GM21619 (cell line): ENCODE results near the gene LRCH3.

Source experiments
- ATAC-seq: cut with Tn5 transposase; IDR thresholded peaks from one replicate; pipeline ENCODE4 v1.9.1; 2021; ENCODE audit not compliant: unreplicated experiment

LRCH3 gene

GRCh38 chr3:197833930-197834715 is 43.1 kb downstream of the LRCH3 start:
- ATAC-seq: no peak

- ATAC-seq: no peak
Measured at GRCh38 chr3:197835509-197835908, 44.5 kb downstream of the LRCH3 start.

- ATAC-seq: no peak
Measured at GRCh38 chr3:197836244-197836643, 45.2 kb downstream of the LRCH3 start.

GRCh38 chr3:197837282-197837681 is 46.2 kb downstream of the LRCH3 start:
- ATAC-seq: no peak

GRCh38 chr3:197841789-197842188 is 50.7 kb downstream of the LRCH3 start:
- ATAC-seq: no peak

GRCh38 chr3:197846491-197846890 is 55.4 kb downstream of the LRCH3 start:
- no peak for ATAC-seq

GRCh38 chr3:197847866-197848401 is 56.9 kb downstream of the LRCH3 start:
- ATAC-seq: peak; percentile 85

GRCh38 chr3:197854596-197855343 is 63.7 kb downstream of the LRCH3 start:
- ATAC-seq: no peak

- no peak for ATAC-seq
Measured at GRCh38 chr3:197855571-197855970, 64.5 kb downstream of the LRCH3 start.

GRCh38 chr3:197856199-197856816 is 65.3 kb downstream of the LRCH3 start:
- no peak for ATAC-seq

GRCh38 chr3:197858133-197858532 is 67.1 kb downstream of the LRCH3 start:
- ATAC-seq: no peak

GRCh38 chr3:197858598-197858997 is 67.5 kb downstream of the LRCH3 start:
- no peak for ATAC-seq

- ATAC-seq: no peak
Measured at GRCh38 chr3:197866035-197866434, 75.0 kb downstream of the LRCH3 start.

GRCh38 chr3:197873329-197873728 is 82.3 kb downstream of the LRCH3 start:
- ATAC-seq: no peak

- no peak for ATAC-seq
Measured at GRCh38 chr3:197874064-197874463, 83.0 kb downstream of the LRCH3 start.

- no peak for ATAC-seq
Measured at GRCh38 chr3:197874653-197875052, 83.6 kb downstream of the LRCH3 start.

- ATAC-seq: no peak
Measured at GRCh38 chr3:197877902-197878301, 86.8 kb downstream of the LRCH3 start.

- ATAC-seq: no peak
Measured at GRCh38 chr3:197878427-197878826, 87.4 kb downstream of the LRCH3 start.

- ATAC-seq: no peak
Measured at GRCh38 chr3:197880491-197881269, 89.6 kb downstream of the LRCH3 start.

- no peak for ATAC-seq
Measured at GRCh38 chr3:197881270-197881969, 90.4 kb downstream of the LRCH3 start.
